HCT116 (cell line): Measurements from ENCODE around the gene TRIM24. TPM values are rescaled to one million over a fixed set of nuclear protein-coding genes. Genes with fewer than 3 reads are reported as not detected.

Experiments used
- ATAC-seq: fragments of 200-7000 bp; cut with Tn5 transposase; 2 replicates; pipeline ENCODE4 v1.9.1; 2020; ENCODE audit warnings: mild to moderate bottlenecking, moderate library complexity
- BruUV-seq: library from RNA; stranded (reverse); fragments of 400-500 nt; replicated peaks from 2 replicates; lab custom pipeline; 2021; lab: Mats Ljungman, UMichigan
- CTCF ChIA-PET: fragments of 300-600 bp; sonication (Branson Sonifier 250); formaldehyde crosslinking; loops from one replicate; lab custom pipeline; 2021; ENCODE audit warnings: antibody characterized with exemption; lab: Charles Lee
- POLR2A ChIA-PET: fragments of 300-600, 350-600 bp; sonication (Branson Sonifier 250); formaldehyde crosslinking; loops from one replicate; lab custom pipeline; 2021; ENCODE audit warnings: antibody characterized with exemption; lab: Charles Lee
- RAD21 ChIA-PET, 2 experiments: fragments of 300-600 bp; sonication (Branson Sonifier 250); formaldehyde crosslinking; loops; one replicate each; lab custom pipeline; 2023; ENCODE audit warnings: low total read pairs in 2 of 2; ENCODE audit not compliant: uncharacterized antibody in 2 of 2, unreplicated experiment in 2 of 2, low non-redundant PET in 1 of 2; lab: Charles Lee
- DNase-seq: peaks from one replicate; pipeline ENCODE4 v3.0.0-alpha.2; 2010; ENCODE audit warnings: low read depth, low spot score
- H2AFZ ChIP-seq: fragments of 200-600 bp; shearing (Covaris generic), sonication (generic); 2 replicates; pipeline ENCODE4 v1.6.1; 2017; ENCODE audit warnings: low read depth, mixed run types, mixed read lengths, antibody characterized with exemption, low read length; ENCODE audit not compliant: poor library complexity, severe bottlenecking
- H3K27ac ChIP-seq: 2 replicates; pipeline ENCODE4 v1.5.1; 2012; ENCODE audit warnings: low read depth, low read length
- H3K27me3 ChIP-seq: fragments of 200-600 bp; sonication (generic); 2 replicates; pipeline ENCODE4 v1.6.1; 2016; ENCODE audit warnings: mixed run types, low read length, mixed read lengths; ENCODE audit not compliant: insufficient read depth
- H3K36me3 ChIP-seq, 2 experiments: fragments of 200-500 bp in 1 of 2; fragments of 200-600 bp in 1 of 2; sonication (Bioruptor generic) in 1 of 2; sonication (generic) in 1 of 2; 2 replicates each; pipeline versions ENCODE4 v1.5.1 to v1.6.1; 2014 to 2016; ENCODE audit warnings: low read length in 2 of 2, inconsistent platforms in 1 of 2, mixed read lengths in 1 of 2, mixed run types in 1 of 2; ENCODE audit not compliant: insufficient read depth in 2 of 2, control insufficient read depth in 1 of 2
- H3K4me1 ChIP-seq, 2 experiments: fragments of 200-600 bp in 1 of 2; sonication (generic) in 1 of 2; 2 replicates each; pipeline versions ENCODE4 v1.5.1 to v1.6.1; 2012 to 2017; ENCODE audit warnings: low read length in 2 of 2, inconsistent platforms in 1 of 2, mild to moderate bottlenecking in 1 of 2, mixed read lengths in 1 of 2, mixed run types in 1 of 2, moderate library complexity in 1 of 2; ENCODE audit not compliant: insufficient read depth in 2 of 2, control insufficient read depth in 1 of 2
- H3K4me2 ChIP-seq: fragments of 200-600 bp; sonication (generic); 2 replicates; pipeline ENCODE4 v1.6.1; 2017; ENCODE audit warnings: mixed run types, low read length, mixed read lengths
- H3K4me3 ChIP-seq, 2 experiments: fragments of 200-600 bp in 1 of 2; sonication (generic) in 1 of 2; replicated peaks in 1 of 2; 2 replicates each; pipeline ENCODE4 v1.5.1; 2011 to 2016; ENCODE audit warnings: low read length in 2 of 2, control low read depth in 1 of 2, low read depth in 1 of 2, mild to moderate bottlenecking in 1 of 2, mixed read lengths in 1 of 2, mixed run types in 1 of 2
- H3K79me2 ChIP-seq: fragments of 200-600 bp; sonication (generic); 2 replicates; pipeline ENCODE4 v1.6.1; 2017; ENCODE audit warnings: mild to moderate bottlenecking, mixed run types, low read length, moderate library complexity, mixed read lengths; ENCODE audit not compliant: insufficient read depth
- H3K9ac ChIP-seq: fragments of 200-600 bp; sonication (generic); 2 replicates; pipeline ENCODE4 v1.6.1; 2016; ENCODE audit warnings: low read length, mixed read lengths
- H3K9me2 ChIP-seq: fragments of 200-600 bp; sonication (generic), shearing (Covaris generic); 2 replicates; pipeline ENCODE4 v1.6.1; 2017; ENCODE audit warnings: mixed run types, mild to moderate bottlenecking, moderate library complexity; ENCODE audit not compliant: insufficient read depth
- H3K9me3 ChIP-seq, 2 experiments: fragments of 200-500 bp in 1 of 2; fragments of 200-600 bp in 1 of 2; sonication (Bioruptor generic) in 1 of 2; sonication (generic) in 1 of 2; 2 replicates each; pipeline ENCODE4 v1.6.1; 2014 to 2017; ENCODE audit warnings: low read length in 2 of 2, mixed read lengths in 2 of 2, inconsistent platforms in 1 of 2, low read depth in 1 of 2, mild to moderate bottlenecking in 1 of 2, mixed run types in 1 of 2, moderate library complexity in 1 of 2; ENCODE audit not compliant: control insufficient read depth in 1 of 2, insufficient read depth in 1 of 2
- H4K20me1 ChIP-seq: fragments of 200-600 bp; sonication (generic), shearing (Covaris generic); 2 replicates; pipeline ENCODE4 v1.6.1; 2017; ENCODE audit warnings: mixed run types, mild to moderate bottlenecking, moderate library complexity; ENCODE audit not compliant: insufficient read depth
- CBX3 ChIP-seq: IDR thresholded peaks from 2 replicates; pipeline ENCODE4 v1.6.1; 2012; ENCODE audit warnings: low read depth
- CEBPB ChIP-seq: IDR thresholded peaks from 2 replicates; pipeline ENCODE4 v1.6.1; 2012; ENCODE audit warnings: low read depth
- EGR1 ChIP-seq: IDR thresholded peaks from 2 replicates; pipeline ENCODE4 v1.6.1; 2012; ENCODE audit warnings: low read depth
- ELF1 ChIP-seq: IDR thresholded peaks from 2 replicates; pipeline ENCODE4 v1.6.1; 2012; ENCODE audit warnings: low read depth, borderline replicate concordance
- FOSL1 ChIP-seq: IDR thresholded peaks from 2 replicates; pipeline ENCODE4 v1.6.1; 2012; ENCODE audit warnings: low read depth
- POLR2AphosphoS5 ChIP-seq: IDR thresholded peaks from 2 replicates; pipeline ENCODE4 v1.6.1; 2011; ENCODE audit warnings: mild to moderate bottlenecking, low read depth, low read length, moderate library complexity
- SRF ChIP-seq: IDR thresholded peaks from 2 replicates; pipeline ENCODE4 v1.6.1; 2012; ENCODE audit warnings: low read depth
- ZFX ChIP-seq: fragments of 450-650 bp; IDR thresholded peaks from 2 replicates; pipeline ENCODE4 v1.6.1; 2017
- ZNF274 ChIP-seq: fragments of 200-500 bp; sonication (Bioruptor generic); IDR thresholded peaks from 2 replicates; pipeline ENCODE4 v1.6.1; 2014; ENCODE audit warnings: mild to moderate bottlenecking, low read depth, low read length, inconsistent platforms
- intact Hi-C: fragments of 100-400 bp; cut with micrococcal nuclease; formaldehyde crosslinking; loops from 2 replicates; pipeline ENCODE4 v1.10.0; 2022
- total RNA-seq: library from RNA; stranded (reverse); gene quantifications from one replicate; pipeline ENCODE4 v1.2.1, GENCODE V29; 2021; ENCODE audit not compliant: unreplicated experiment

TRIM24 gene
- total RNA-seq, 1 experiment from 2014 or later: 12.8 TPM

DNA sequence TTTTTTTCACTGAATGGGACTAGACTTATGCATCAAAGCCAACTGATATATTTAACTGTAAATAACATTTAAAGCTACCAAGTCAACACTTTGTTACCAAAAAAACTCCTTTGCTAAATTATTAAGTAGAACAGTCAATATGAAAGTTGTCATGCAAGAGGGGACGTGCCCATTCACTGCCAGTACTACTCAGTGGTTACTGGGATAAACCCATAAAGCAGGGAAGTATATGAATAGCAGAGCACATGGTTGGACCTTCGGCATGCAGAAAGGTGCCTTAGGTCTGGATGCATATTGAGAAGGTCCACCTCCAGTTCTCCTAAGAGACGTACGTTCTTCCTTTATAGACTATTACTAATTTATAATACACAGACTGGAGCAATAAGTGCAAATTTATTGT, 121.0 kb downstream of the TRIM24 start:
- DNase-seq (no peak), ATAC-seq (no peak)
- Histone ChIP-seq H3K27me3 (no peaks in the 10 kb centered on the region), H3K36me3 (peaks cover 0 to 2% of the 10 kb centered on the region in 2 experiments; a peak in 1 of 4 replicates), H3K4me2 (no peak overlapping the region), H2AFZ (no peak overlapping the region), H3K27ac (no peak overlapping the region), H4K20me1 (no peaks in the 10 kb centered on the region), H3K9me3 (no peaks in the 10 kb centered on the region), H3K4me1 (no peaks in the 10 kb centered on the region), H3K9ac (no peak overlapping the region), H3K79me2 (no peaks in the 10 kb centered on the region), H3K9me2 (no peaks in the 10 kb centered on the region), H3K4me3 (no peak overlapping the region)
- BruUV-seq: no TSS peak
- POLR2A ChIA-PET: no interaction called here
- CTCF ChIA-PET: no interaction called here
- TF ChIP-seq ZFX (no peak), FOSL1 (no peak), CEBPB (no peak), SRF (no peak), POLR2AphosphoS5 (no peak)
- intact Hi-C loops: no loop called here
- RAD21 ChIA-PET: no interaction called here

DNA sequence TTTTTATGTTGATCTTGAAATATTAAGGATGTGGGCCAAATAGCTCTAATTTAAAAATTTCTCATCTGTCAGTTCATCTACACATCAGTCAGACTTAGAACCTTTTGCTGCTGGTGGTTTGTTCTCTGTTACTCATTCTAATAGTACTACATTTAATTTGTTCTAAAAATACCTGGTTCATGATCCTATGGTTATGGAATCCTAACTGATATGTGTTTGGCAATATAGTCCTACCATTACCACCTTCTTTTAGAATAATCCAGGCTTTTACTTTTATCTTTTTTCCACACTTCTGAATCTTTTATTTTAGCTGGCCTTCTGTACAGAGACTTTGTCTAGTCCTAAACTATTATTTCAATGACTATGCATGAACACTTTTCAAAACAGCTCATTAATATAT, 124.2 kb downstream of the TRIM24 start:
- Histone ChIP-seq H3K79me2 (no peaks in the 10 kb centered on the region), H3K4me3 (no peak overlapping the region), H3K27ac (no peak overlapping the region), H3K4me2 (no peak overlapping the region), H3K4me1 (no peaks in the 10 kb centered on the region), H4K20me1 (no peaks in the 10 kb centered on the region), H3K9me2 (no peaks in the 10 kb centered on the region), H2AFZ (no peak overlapping the region), H3K9me3 (no peaks in the 10 kb centered on the region), H3K9ac (no peak overlapping the region), H3K36me3 (peaks cover 0 to 1% of the 10 kb centered on the region in 2 experiments; a peak in 1 of 4 replicates), H3K27me3 (no peaks in the 10 kb centered on the region)
- ChIA-PET CTCF (no interaction called here), POLR2A (no interaction called here), RAD21 (no interaction called here)
- BruUV-seq: no TSS peak
- TF ChIP-seq ELF1 (no peak), CBX3 (no peak), CEBPB (no peak), ZNF274 (no peak), ZFX (no peak), EGR1 (no peak)
- no peak for DNase-seq
- intact Hi-C loops: no loop called here
- no peak for ATAC-seq
